Muscle of arm (tissue), 14 donors: ENCODE data around the gene SF3B1. TPM values are rescaled to one million over a fixed set of nuclear protein-coding genes. Genes with fewer than 3 reads are reported as not detected.
"Not testable (repeated sequence)": the region's sequence is repeated elsewhere in the genome, so short reads cannot be mapped to it uniquely, and the experiment has no call there.

Experiments used
- DNase-seq: peaks from one replicate; pipeline ENCODE4 v3.0.0-alpha.2; 2013
- long read RNA-seq, 11 donors: transcript quantifications; one replicate each; lab custom pipeline, GENCODE V29; 2026
- polyA plus RNA-seq, 12 donors: library from polyadenylated mRNA; unstranded; fragments of 120-200 nt; gene quantifications; one replicate each; pipeline ENCODE4 v1.2.1, GENCODE V29; 2013; ENCODE audit not compliant: insufficient read length in 12 of 12

The SF3B1 gene
- polyA plus RNA-seq: 100 to 1,000 TPM; 239 to 458 (median 345) TPM
- long read RNA-seq, donor 1, full-length matches to known transcripts: 46 of 132 reads
- long read RNA-seq, donor 1, partial matches to known transcripts: 86 of 132 reads
- long read RNA-seq, donor 1, other reads (novel, unspliced or antisense): 0 of 132 reads
- long read RNA-seq, donor 2, full-length matches to known transcripts: 36 of 81 reads
- long read RNA-seq, donor 2, partial matches to known transcripts: 45 of 81 reads
- long read RNA-seq, donor 2, other reads (novel, unspliced or antisense): 0 of 81 reads
- long read RNA-seq, donor 3, full-length matches to known transcripts: 13 of 19 reads
- long read RNA-seq, donor 3, partial matches to known transcripts: 6 of 19 reads
- long read RNA-seq, donor 3, other reads (novel, unspliced or antisense): 0 of 19 reads
- long read RNA-seq, donor 4, full-length matches to known transcripts: 7 of 7 reads
- long read RNA-seq, donor 4, partial matches to known transcripts: 0 of 7 reads
- long read RNA-seq, donor 4, other reads (novel, unspliced or antisense): 0 of 7 reads
- long read RNA-seq, donor 5, full-length matches to known transcripts: 36 of 120 reads
- long read RNA-seq, donor 5, partial matches to known transcripts: 79 of 120 reads
- long read RNA-seq, donor 5, other reads (novel, unspliced or antisense): 5 of 120 reads
- long read RNA-seq, donor 6, full-length matches to known transcripts: 14 of 44 reads
- long read RNA-seq, donor 6, partial matches to known transcripts: 30 of 44 reads
- long read RNA-seq, donor 6, other reads (novel, unspliced or antisense): 0 of 44 reads
- long read RNA-seq, donor 7, full-length matches to known transcripts: 19 of 30 reads
- long read RNA-seq, donor 7, partial matches to known transcripts: 11 of 30 reads
- long read RNA-seq, donor 7, other reads (novel, unspliced or antisense): 0 of 30 reads
- long read RNA-seq, donor 8, full-length matches to known transcripts: 31 of 127 reads
- long read RNA-seq, donor 8, partial matches to known transcripts: 96 of 127 reads
- long read RNA-seq, donor 8, other reads (novel, unspliced or antisense): 0 of 127 reads
- long read RNA-seq, donor 9, full-length matches to known transcripts: 25 of 61 reads
- long read RNA-seq, donor 9, partial matches to known transcripts: 36 of 61 reads
- long read RNA-seq, donor 9, other reads (novel, unspliced or antisense): 0 of 61 reads
- long read RNA-seq, donor 10, full-length matches to known transcripts: 30 of 69 reads
- long read RNA-seq, donor 10, partial matches to known transcripts: 39 of 69 reads
- long read RNA-seq, donor 10, other reads (novel, unspliced or antisense): 0 of 69 reads
- long read RNA-seq, donor 11, full-length matches to known transcripts: 32 of 82 reads
- long read RNA-seq, donor 11, partial matches to known transcripts: 50 of 82 reads
- long read RNA-seq, donor 11, other reads (novel, unspliced or antisense): 0 of 82 reads

GRCh38 chr2:197434541-197435513 is at the start of gene SF3B1:
TSS of gene SF3B1 (minus strand) at chr2:197435028. CDS start at chr2:197434999, 29 bp downstream.
- peak; percentile 99 for DNase-seq

GRCh38 chr2:197484248-197484647 is 49.4 kb upstream of the SF3B1 start:
- DNase-seq: not testable (repeated sequence)

- DNase-seq: no peak
Measured at GRCh38 chr2:197480165-197481036, 45.6 kb upstream of the SF3B1 start.

GRCh38 chr2:197477797-197478196 is 43.0 kb upstream of the SF3B1 start:
- DNase-seq: no peak

- no peak for DNase-seq
Measured at GRCh38 chr2:197472166-197472565, 37.3 kb upstream of the SF3B1 start.

- no peak for DNase-seq
Measured at GRCh38 chr2:197464175-197464574, 29.3 kb upstream of the SF3B1 start.

GRCh38 chr2:197461057-197461456 is 26.2 kb upstream of the SF3B1 start:
- DNase-seq: no peak

- DNase-seq: no peak
Measured at GRCh38 chr2:197460649-197461048, 25.8 kb upstream of the SF3B1 start.

- no peak for DNase-seq
Measured at GRCh38 chr2:197455428-197455827, 20.6 kb upstream of the SF3B1 start.

GRCh38 chr2:197454923-197455322 is 20.1 kb upstream of the SF3B1 start:
- no peak for DNase-seq

GRCh38 chr2:197453914-197454398 is 19.1 kb upstream of the SF3B1 start:
- DNase-seq: no peak

- peak; percentile 100 for DNase-seq
Measured at GRCh38 chr2:197453123-197453913, 18.5 kb upstream of the SF3B1 start, which contains the start of gene COQ10B. TSS of gene COQ10B (plus strand) at chr2:197453552. CDS start at chr2:197453561, 9 bp downstream.

GRCh38 chr2:197452754-197453122 is 17.9 kb upstream of the SF3B1 start:
- DNase-seq: no peak

GRCh38 chr2:197450935-197451358 is 16.1 kb upstream of the SF3B1 start:
- DNase-seq: not testable (repeated sequence)

GRCh38 chr2:197450465-197450864 is 15.6 kb upstream of the SF3B1 start:
- DNase-seq: no peak

GRCh38 chr2:197446844-197447243 is 12.0 kb upstream of the SF3B1 start:
- no peak for DNase-seq

GRCh38 chr2:197445746-197446145 is 10.9 kb upstream of the SF3B1 start:
- DNase-seq: no peak

GRCh38 chr2:197442857-197443256 is 8.0 kb upstream of the SF3B1 start:
- DNase-seq: no peak
